ENCODE results near the gene SAP30BP.

GRCh38 chr17:75652341-75652740 lies 14.8 kb upstream of the SAP30BP start:
- no peak for TF ChIP-seq MAX (IDR thresholded peaks at IDR 0.05)
- no peak for TF ChIP-seq REST (IDR thresholded peaks at IDR 0.05; ENCODE audit: low read depth)
- TF ChIP-seq NFIC (IDR thresholded peaks at IDR 0.05): no peak
- TF ChIP-seq RAD21 (IDR thresholded peaks at IDR 0.05; ENCODE audit: low read depth): no peak
- no peak for TF ChIP-seq CEBPB (IDR thresholded peaks at IDR 0.05)
- no peak for TF ChIP-seq EP300 (IDR thresholded peaks at IDR 0.05; ENCODE audit: borderline replicate concordance)
- TF ChIP-seq ZBTB7A (IDR thresholded peaks at IDR 0.05; ENCODE audit: low read depth): no peak
- no peak for TF ChIP-seq EGR1 (IDR thresholded peaks at IDR 0.05)
- no peak for TF ChIP-seq TCF12 (IDR thresholded peaks at IDR 0.05; ENCODE audit: low read depth)
- no peak for TF ChIP-seq TEAD4 (IDR thresholded peaks at IDR 0.05)
- no peak for TF ChIP-seq USF1 (IDR thresholded peaks at IDR 0.05)
- no peak for TF ChIP-seq TAF1 (IDR thresholded peaks at IDR 0.05; ENCODE audit: low read depth)
- no peak for TF ChIP-seq CREB1 (IDR thresholded peaks at IDR 0.05; ENCODE audit: low read depth)
- no peak for TF ChIP-seq FOXM1 (IDR thresholded peaks at IDR 0.05; ENCODE audit: borderline replicate concordance, low read depth)
